ENCODE data around the gene CDH4. TPM values are rescaled to one million over a fixed set of nuclear protein-coding genes. Genes with fewer than 3 reads are reported as not detected.

CDH4 gene
- total and polyA plus RNA-seq, 2 of the 8 experiments (the other 6 are each of a cell fraction or from before 2014, with no cell fraction given), result 4.3 to 7.9 TPM

DNA sequence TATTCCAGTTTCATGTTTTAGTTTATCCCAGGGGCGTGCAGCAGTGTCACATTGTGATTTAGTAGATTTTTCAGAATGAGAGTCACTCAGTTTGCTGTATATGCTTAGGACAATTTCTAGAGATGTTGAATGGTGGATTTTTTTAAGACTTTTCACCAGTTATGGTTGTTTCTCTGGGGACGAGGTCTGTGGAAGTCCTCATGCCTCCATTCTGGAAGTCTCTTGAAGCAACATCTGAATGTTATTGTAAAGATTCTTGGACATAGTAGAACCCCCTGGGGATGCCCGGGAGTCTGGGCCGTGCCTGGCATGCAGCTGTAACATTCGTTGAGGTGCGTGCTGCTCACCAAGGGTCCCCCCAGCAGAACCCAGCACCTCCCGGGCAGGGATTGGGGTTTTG is 341.5 kb downstream of the CDH4 start:
- Histone ChIP-seq H3K23ac (ENCODE audit: insufficient read length) (no peak overlapping the region), H2BK20ac (ENCODE audit: low read length) (no peak overlapping the region), H3K4me1 (replicated peaks in 1 of 4; ENCODE audit: control insufficient read depth in 3 of 4, insufficient read depth in 4 of 4, low read length in 3 of 4) (peaks cover 0 to 6% (median 3%) of the 10 kb centered on the region in 4 experiments; a peak in 4 of 7 replicates), H3K36me3 (ENCODE audit: control insufficient read depth in 2 of 4, insufficient read depth in 4 of 4, low read length in 3 of 4) (no peaks in the 10 kb centered on the region), H3K9me3 (ENCODE audit: insufficient read depth in 2 of 2, low read depth in 1 of 2, low read length in 1 of 2) (peaks cover 12 to 26% of the 10 kb centered on the region in 2 experiments), H2AFZ (ENCODE audit: low read length) (no peak overlapping the region), H3K79me1 (ENCODE audit: low read depth, low read length) (no peaks in the 10 kb centered on the region), H4K5ac (ENCODE audit: insufficient read length, low read depth, low read length) (no peak overlapping the region), H3K4me2 (ENCODE audit: insufficient read depth in 1 of 2, low read depth in 2 of 2, low read length in 2 of 2) (no peak overlapping the region), H3K18ac (ENCODE audit: extremely low read depth, low read length) (no peak overlapping the region), H3K27me3 (replicated peaks in 1 of 4; ENCODE audit: control insufficient read depth in 3 of 4, extremely low read depth in 1 of 4, insufficient read depth in 3 of 4, low read length in 3 of 4) (no peaks in the 10 kb centered on the region), H2BK120ac (replicated peaks; ENCODE audit: low read depth, low read length) (no peak overlapping the region), H3K56ac (replicated peaks; ENCODE audit: insufficient read length, low read depth, low read length) (no peak overlapping the region), H3K79me2 (ENCODE audit: control insufficient read depth in 1 of 2, insufficient read depth in 2 of 2, low read length in 2 of 2) (no peaks in the 10 kb centered on the region), H4K91ac (replicated peaks; ENCODE audit: insufficient read length, low read length) (no peak overlapping the region), H3K23me2 (ENCODE audit: low read depth, low read length) (no peaks in the 10 kb centered on the region), H4K20me1 (replicated peaks in 1 of 2; ENCODE audit: control insufficient read depth in 1 of 2, insufficient read depth in 2 of 2, low read length in 2 of 2) (no peaks in the 10 kb centered on the region), H2BK15ac (ENCODE audit: low read length) (no peak overlapping the region), H3K27ac (ENCODE audit: low read depth, low read length) (no peak overlapping the region), H2AK5ac (ENCODE audit: low read depth, low read length) (no peak overlapping the region), H3K4ac (replicated peaks; ENCODE audit: insufficient read length, low read depth, low read length) (no peak overlapping the region), H2BK12ac (ENCODE audit: low read depth, low read length) (no peak overlapping the region), H2BK5ac (ENCODE audit: low read depth, low read length) (no peak overlapping the region), H3K14ac (ENCODE audit: insufficient read length) (no peak overlapping the region), H4K8ac (ENCODE audit: extremely low read depth, insufficient read depth, low read length) (no peak overlapping the region), H3K4me3 (ENCODE audit: extremely low read depth in 1 of 4, insufficient read depth in 2 of 4, low read depth in 3 of 4, low read length in 4 of 4) (no peak overlapping the region), H3K9ac (replicated peaks in 1 of 4; ENCODE audit: extremely low read depth in 1 of 4, low read depth in 3 of 4, low read length in 3 of 4) (no peak overlapping the region)
- ChIA-PET CTCF (ENCODE audit: partially characterized antibody) (interaction anchor here (0.6 kb wide), 1 partner anchor 18 kb away, joined by 3 read pairs; no protein-coding TSS in a partner anchor), POLR2A (ENCODE audit: partially characterized antibody) (no interaction called here)
- WGBS, 2 experiments (ENCODE audit: extremely low coverage in 1 of 2, insufficient coverage in 1 of 2, insufficient read length in 1 of 2, insufficient replicate concordance in 2 of 2, low coverage in 1 of 2, low lambda C conversion rate in 2 of 2, missing lambda C conversion rate in 1 of 2), result 81% methylated on average over 7 of the region's 7 CpGs; no CpG with 5 or more reads in 1 of the 2 experiments
- TF ChIP-seq, protein P1, sequence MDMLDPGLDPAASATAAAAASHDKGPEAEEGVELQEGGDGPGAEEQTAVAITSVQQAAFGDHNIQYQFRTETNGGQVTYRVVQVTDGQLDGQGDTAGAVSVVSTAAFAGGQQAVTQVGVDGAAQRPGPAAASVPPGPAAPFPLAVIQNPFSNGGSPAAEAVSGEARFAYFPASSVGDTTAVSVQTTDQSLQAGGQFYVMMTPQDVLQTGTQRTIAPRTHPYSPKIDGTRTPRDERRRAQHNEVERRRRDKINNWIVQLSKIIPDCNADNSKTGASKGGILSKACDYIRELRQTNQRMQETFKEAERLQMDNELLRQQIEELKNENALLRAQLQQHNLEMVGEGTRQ (IDR thresholded peaks at IDR 0.05; ENCODE audit: low read length), result no peak
- TF ChIP-seq MAFK (IDR thresholded peaks at IDR 0.05; ENCODE audit: low read depth, low read length) (no peak), SIRT6 (IDR thresholded peaks at IDR 0.05; ENCODE audit: low read length) (no peak), TEAD4 (IDR thresholded peaks at IDR 0.05; ENCODE audit: low read depth, low read length) (no peak)
- no peak for DNase-seq (ENCODE audit: low read depth in 1 of 2, low spot score in 2 of 2)
- FAIRE-seq, result no peak

Measured in H1 (cell line).